Islet precursor cell (in vitro differentiated cells): ENCODE data around the gene CNNM1.

ENCODE experiments used
- DNase-seq: peaks from one replicate; pipeline ENCODE4 v3.0.0-alpha.2; 2018

Gene CNNM1

GRCh38 chr10:99329304-99329553 is at the start of gene CNNM1:
TSS of gene CNNM1 (plus strand) at chr10:99329356. CDS start at chr10:99329388, 32 bp downstream.
- peak; percentile 78 for DNase-seq

DNA sequence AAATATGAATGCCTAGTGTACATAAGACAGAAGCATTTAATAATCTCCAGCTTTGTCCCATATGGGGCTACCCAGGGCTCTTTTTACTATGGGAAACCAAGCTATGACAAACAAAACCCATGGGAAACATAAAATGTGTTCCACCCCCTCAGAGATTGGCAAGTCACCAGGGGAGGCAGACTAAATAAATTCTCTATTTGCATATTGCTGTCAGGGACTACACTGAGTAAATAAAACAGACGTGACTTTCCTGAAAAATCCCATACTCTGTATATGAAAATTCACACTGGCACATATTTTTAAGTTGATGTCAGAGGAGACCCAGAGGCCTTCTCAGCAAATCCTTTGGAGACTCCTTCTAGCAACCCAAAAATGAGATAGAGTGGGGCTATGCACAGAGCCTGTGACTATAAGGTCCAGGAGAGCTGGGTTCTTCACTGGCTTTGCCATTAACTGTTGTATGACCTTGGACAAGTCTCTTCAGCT is 49.5 kb upstream of the CNNM1 start:
- DNase-seq, result no peak

GRCh38 chr10:99280472-99280871 is 48.7 kb upstream of the CNNM1 start:
- no peak for DNase-seq

GRCh38 chr10:99285881-99286280 is 43.3 kb upstream of the CNNM1 start:
- DNase-seq, result no peak

DNA sequence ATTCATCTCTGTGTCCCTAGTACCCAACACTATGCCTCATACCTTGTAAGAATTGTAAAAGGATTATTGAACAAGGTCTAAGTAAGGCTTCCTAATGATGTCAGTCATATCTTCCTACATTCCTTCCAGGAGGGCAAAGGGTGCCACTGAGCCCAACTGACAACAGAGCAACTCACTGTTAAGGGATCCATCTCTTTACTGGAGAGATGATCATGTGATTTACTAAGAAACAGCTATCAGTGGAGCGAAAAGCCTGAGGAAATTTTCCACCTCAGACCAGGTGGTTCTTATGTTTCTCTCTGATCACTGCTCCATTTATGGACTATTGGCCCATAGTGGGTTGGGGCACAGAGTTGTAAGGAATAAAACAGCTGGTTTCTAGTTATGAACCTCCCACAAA is 38.9 kb upstream of the CNNM1 start:
- DNase-seq, result no peak

GRCh38 chr10:99292159-99292558 is 37.0 kb upstream of the CNNM1 start:
- no peak for DNase-seq

GRCh38 chr10:99296605-99297004 is 32.6 kb upstream of the CNNM1 start:
- no peak for DNase-seq

DNA sequence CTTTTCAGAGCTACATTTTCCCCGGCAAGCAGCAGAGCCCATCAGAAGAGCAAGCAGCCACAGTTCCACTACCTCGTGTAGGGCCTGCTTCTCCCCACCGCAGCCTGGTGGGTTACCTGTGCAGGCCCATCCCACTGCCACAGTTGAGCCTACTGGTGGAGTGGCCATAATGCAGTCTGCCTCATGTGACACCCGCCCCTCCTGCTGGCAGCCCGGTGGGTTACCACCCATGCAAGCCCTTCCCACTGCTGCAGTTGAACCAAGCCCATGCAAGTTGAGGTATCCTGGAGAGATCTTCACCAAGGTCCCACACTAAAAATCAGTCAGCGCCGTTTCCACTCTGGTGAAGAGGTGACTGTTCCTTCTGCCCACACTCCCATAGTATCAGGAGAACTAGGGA is 32.1 kb upstream of the CNNM1 start:
- peak; percentile 59 for DNase-seq

DNA sequence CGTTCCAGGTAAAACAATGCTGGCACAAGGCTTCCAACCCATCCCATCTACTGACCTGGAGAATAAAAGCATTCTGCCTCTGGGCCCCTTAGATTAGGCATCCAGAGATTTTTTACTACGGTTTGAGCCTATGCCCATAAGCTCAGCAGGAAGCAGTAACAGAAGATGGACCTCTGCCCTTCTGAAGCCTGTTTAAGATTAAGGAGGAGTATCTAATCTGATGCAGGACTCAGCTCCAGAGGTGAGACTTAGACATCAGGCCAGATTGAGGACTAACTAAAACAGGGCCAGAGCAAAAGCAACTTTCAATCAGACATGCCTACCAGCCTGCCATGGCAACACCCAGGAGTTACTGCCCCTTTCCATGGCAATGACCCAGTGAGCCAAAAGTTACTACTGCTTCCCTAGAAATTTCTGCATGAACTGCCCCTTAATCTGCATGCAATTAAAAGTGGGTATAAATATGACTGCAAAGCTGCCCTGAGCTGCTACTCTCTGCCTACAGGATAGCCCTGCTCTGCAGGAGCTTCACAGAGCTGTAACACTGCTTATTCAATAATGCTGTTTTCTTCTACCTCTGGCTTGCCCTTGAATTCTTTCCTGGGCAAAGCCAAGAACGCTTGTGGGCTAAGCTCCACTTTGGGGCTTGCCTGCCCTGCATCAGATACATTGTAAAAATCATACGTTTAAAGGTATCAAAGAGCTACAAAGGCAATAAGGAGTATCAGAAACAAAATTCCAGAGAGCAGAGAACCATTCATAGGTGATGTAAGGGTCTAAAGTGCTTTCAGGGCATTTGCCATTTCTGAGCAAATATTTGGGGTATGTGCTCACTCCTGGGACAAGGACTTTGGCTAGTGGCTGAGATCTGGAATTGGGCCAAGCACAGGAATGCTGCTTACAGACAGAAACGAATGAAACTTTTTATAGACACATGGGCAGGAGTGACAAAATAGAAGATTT is 25.0 kb upstream of the CNNM1 start:
- no peak for DNase-seq

GRCh38 chr10:99304862-99305229 is 24.3 kb upstream of the CNNM1 start:
- DNase-seq, result no peak

DNA sequence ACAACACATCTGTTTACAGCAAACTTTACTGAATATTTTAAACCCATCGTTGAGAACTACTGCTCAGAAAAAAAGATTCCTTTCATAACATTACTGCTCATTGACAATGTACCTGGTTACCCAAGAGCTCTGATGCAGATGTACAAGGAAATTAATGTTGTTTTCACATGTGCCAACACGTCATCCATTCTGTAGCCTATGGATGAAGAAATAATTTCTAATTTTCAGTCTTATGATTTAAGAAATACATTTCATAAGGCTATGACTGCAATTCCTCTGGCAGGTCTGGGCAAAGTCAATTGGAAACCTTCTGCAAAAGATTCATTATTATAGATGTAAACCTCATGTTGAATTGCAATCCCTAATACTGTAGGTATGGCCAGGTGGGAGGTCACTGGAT is 16.7 kb upstream of the CNNM1 start:
- no peak for DNase-seq

DNA sequence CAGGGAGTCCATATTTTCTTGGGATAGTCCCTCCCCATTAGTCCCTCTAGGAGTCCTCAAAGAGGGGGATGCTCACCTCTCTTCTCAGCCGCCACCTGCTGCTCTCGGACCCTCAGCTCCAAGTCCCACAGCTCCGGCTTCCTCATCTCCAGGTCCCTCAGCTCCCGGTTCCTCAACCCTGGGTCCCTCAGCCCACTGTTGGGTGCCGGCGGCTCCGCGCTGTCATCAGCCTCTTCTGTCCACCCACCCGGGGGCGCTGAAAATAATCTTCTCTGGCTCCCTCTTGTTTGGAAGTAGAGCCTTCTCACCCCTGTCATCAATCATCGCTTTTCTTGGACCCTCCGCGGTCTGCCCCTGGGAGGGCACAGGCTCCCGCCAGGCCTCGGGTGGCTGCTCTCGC is 13.3 kb upstream of the CNNM1 start:
- no peak for DNase-seq

GRCh38 chr10:99316374-99316773 is 12.8 kb upstream of the CNNM1 start:
- DNase-seq, result no peak

- no peak for DNase-seq
These were observed 11.1 kb upstream of the CNNM1 start for GRCh38 chr10:99318048-99318447.

- no peak for DNase-seq
These were observed 10.7 kb upstream of the CNNM1 start for GRCh38 chr10:99318475-99318874.

DNA sequence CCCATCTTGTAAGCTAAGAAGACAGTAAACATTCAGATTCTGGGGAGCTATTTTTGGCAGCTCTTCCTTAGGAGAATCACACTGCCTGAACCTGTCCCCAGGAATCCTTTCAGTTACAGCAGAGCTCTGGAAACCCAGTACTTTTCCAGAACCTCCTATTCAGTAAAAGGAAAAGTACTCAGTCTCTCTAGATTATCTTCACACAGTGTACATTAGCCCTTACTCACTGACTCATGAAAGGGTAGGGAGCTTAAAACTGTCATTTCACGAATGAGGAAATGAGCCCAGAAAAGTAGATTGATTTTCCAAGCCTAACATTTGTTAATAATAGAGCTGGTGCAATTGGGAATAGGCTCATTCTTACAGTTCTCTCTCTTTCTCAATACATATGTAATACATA is 3.9 kb upstream of the CNNM1 start:
- no peak for DNase-seq

DNA sequence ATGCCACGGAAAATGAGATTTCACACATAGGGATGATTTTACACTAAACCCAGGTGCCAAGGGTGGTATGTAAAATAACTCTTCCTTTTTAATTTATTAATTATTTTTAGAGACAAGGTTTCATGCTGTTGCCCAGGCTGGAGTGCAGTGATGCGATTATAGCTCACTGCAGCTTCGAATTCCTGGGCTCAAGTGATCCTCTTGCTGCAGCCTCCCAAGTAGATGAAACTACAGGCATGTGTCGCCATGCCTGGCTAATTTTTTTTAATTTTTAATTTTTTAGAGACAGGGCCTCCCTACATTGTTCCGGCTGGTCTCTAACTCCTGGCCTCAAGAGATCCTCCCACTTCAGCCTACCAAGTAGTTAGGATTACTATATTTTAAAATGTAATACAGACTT is 2.3 kb upstream of the CNNM1 start:
- DNase-seq, result no peak

DNA sequence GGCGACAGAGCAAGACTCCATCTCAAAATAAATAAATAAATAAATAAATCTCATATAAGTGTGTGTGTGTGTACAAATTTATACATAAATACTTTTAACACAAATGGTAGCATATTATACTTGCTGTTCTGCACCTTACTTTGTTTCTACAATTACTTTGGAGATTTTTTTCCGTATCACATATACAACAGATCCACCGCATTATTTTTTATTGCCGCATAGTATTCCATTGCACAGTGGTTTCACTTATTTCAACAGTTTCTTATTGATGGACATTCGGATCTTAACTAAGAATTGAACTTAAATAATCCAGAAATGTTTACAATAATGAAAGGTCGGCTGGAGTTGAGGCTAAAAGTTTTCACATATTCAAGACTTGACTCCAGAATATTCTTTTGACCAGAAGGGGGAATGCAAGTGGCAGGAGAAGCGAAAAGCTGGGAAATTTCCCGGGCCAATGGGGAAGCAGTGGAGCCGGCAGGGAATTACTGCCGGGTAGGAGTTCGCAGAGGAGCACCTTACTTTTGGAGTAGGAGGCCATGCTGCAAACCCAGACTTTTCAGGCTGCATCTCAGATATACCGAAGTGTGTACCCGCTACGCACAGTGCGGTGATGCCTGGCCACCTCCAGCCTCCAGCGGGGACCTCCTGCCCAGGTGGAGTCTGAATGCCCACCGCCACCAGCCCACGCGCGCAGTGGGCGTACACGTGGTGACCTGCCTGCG is 415 bp upstream of the CNNM1 start:
- DNase-seq, result no peak

GRCh38 chr10:99329554-99330346 is 594 bp downstream of the CNNM1 start:
- DNase-seq, result peak; percentile 70

GRCh38 chr10:99330347-99330924 is 1.3 kb downstream of the CNNM1 start:
- no peak for DNase-seq

DNA sequence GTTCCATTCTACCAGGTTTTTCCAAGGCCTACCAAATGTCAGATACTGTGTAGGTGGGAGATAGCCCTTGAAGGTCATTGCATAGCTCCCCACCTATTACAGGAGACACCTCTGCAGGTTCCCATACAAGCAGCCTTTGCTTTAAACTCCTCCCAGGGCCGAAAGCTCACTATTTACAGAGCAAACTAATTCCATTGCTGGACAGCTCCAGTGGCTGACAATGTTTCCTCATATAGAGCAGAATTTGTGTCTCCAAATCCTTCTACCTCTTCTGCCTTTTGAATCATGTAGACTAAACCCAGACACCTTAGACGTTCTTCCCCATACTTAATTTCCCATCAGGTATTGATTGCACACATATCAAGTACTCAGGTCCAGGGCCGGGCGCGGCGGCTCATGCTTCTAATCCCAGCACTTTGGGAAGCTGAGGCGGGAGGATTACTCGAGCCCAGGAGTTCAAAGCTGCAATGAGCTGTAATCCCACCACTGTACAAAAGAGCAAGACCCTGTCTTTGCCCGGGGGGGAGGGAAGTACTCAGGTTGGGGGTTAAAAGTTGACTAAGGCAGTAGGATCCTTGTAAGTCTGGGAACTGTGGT is 2.1 kb downstream of the CNNM1 start:
- no peak for DNase-seq

DNA sequence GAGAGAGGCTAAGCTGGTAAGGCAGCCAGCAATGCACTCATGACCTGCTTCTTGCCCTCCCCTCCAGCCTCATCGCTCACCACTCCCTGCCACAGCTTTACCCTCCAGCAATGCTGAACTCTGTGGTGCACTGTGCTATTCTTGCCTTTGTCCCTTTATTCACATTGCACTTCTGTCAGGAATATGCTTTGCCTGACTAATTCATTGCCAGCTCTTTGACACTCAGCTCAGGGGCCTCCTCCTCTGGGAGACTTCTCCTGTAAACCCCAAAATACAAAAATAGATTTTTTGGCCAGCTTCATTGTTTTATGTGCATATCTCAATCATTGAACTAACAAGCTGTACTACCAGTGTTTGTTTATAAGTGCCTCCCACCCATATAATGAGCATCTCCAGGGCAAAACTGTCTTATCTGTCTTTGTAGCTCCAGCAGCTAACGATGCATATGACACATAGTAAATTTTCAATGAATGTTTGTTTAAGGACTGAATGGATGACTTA is 8.2 kb downstream of the CNNM1 start:
- DNase-seq, result peak; percentile 65

- no peak for DNase-seq
These were observed 8.7 kb downstream of the CNNM1 start for GRCh38 chr10:99337901-99338300.
